Mesendoderm (in vitro differentiated cells): ENCODE data around the gene FLT1.
A peak's percentile ranks its signal among the peaks of the same experiment; 100 is the strongest.

Experiments used
- DNase-seq: peaks from one replicate; pipeline ENCODE4 v3.0.0; 2013
- H2AK5ac ChIP-seq: 2 replicates; pipeline ENCODE4 v1.6.1; 2013; ENCODE audit warnings: low read length, inconsistent platforms
- H2BK120ac ChIP-seq: 2 replicates; pipeline ENCODE4 v1.6.1; 2013; ENCODE audit warnings: low read depth, mild to moderate bottlenecking, low read length, moderate library complexity, mixed read lengths
- H2BK15ac ChIP-seq: replicated peaks from 2 replicates; pipeline ENCODE4 v1.6.1; 2013; ENCODE audit warnings: low read depth, mild to moderate bottlenecking, moderate library complexity
- H2BK5ac ChIP-seq: 2 replicates; pipeline ENCODE4 v1.6.1; 2013; ENCODE audit warnings: low read length, inconsistent platforms
- H3K18ac ChIP-seq: 2 replicates; pipeline ENCODE4 v1.6.1; 2013; ENCODE audit warnings: mild to moderate bottlenecking, low read length, mixed read lengths
- H3K23ac ChIP-seq: one replicate; pipeline ENCODE4 v1.6.1; 2013; ENCODE audit warnings: low read length
- H3K27ac ChIP-seq: 2 replicates; pipeline ENCODE4 v1.5.1; 2013; ENCODE audit warnings: low read depth, mild to moderate bottlenecking, inconsistent platforms, low read length, moderate library complexity
- H3K27me3 ChIP-seq: 2 replicates; pipeline ENCODE4 v1.6.1; 2013; ENCODE audit warnings: low read length, control low read depth, mild to moderate bottlenecking, inconsistent platforms; ENCODE audit not compliant: insufficient read depth, poor library complexity
- H3K36me3 ChIP-seq: 2 replicates; pipeline ENCODE4 v1.6.1; 2013; ENCODE audit warnings: low read length, inconsistent platforms; ENCODE audit not compliant: control insufficient read depth, insufficient read depth
- H3K4ac ChIP-seq: one replicate; pipeline ENCODE4 v1.6.1; 2013; ENCODE audit warnings: low read depth, mild to moderate bottlenecking, low read length, moderate library complexity
- H3K4me1 ChIP-seq: 2 replicates; pipeline ENCODE4 v1.6.1; 2013; ENCODE audit warnings: low read depth, low read length, inconsistent platforms; ENCODE audit not compliant: control insufficient read depth
- H3K4me2 ChIP-seq: 2 replicates; pipeline ENCODE4 v1.6.1; 2013; ENCODE audit warnings: low read length
- H3K4me3 ChIP-seq: 2 replicates; pipeline ENCODE4 v1.5.1; 2013; ENCODE audit warnings: mild to moderate bottlenecking, low read length
- H3K56ac ChIP-seq: one replicate; pipeline ENCODE4 v1.6.1; 2013; ENCODE audit warnings: low read length
- H3K79me1 ChIP-seq: 2 replicates; pipeline ENCODE4 v1.6.1; 2013; ENCODE audit warnings: low read length, inconsistent platforms
- H3K79me2 ChIP-seq: 2 replicates; pipeline ENCODE4 v1.6.1; 2013; ENCODE audit warnings: mild to moderate bottlenecking, low read length; ENCODE audit not compliant: control insufficient read depth, insufficient read depth
- H3K9ac ChIP-seq: 2 replicates; pipeline ENCODE4 v1.6.1; 2013; ENCODE audit warnings: low read length, inconsistent platforms
- H4K5ac ChIP-seq: one replicate; pipeline ENCODE4 v1.6.1; 2013; ENCODE audit warnings: low read length
- H4K8ac ChIP-seq: one replicate; pipeline ENCODE4 v1.6.1; 2013; ENCODE audit warnings: low read depth, mild to moderate bottlenecking, control low read depth, low read length, moderate library complexity
- WGBS: extraction: QIAGEN DNeasy Blood & Tissue Kit; methylation state at CpG from one replicate; pipeline ENCODE4 v1.1.7; 2013; ENCODE audit warnings: low lambda C conversion rate, missing lambda C conversion rate; ENCODE audit not compliant: insufficient coverage; ENCODE audit errors: extremely low coverage; 5-methylcytosine and 5-hydroxymethylcytosine counted together

The FLT1 gene

GRCh38 chr13:28452755-28453154 lies 42.2 kb downstream of the FLT1 start:
- no peak overlapping the region for H3K27ac ChIP-seq

GRCh38 chr13:28451482-28452217 lies 43.3 kb downstream of the FLT1 start:
- H3K27me3 ChIP-seq, result no peaks in the 10 kb centered on the region
- no peak overlapping the region for H2BK15ac ChIP-seq
- no peak overlapping the region for H3K18ac ChIP-seq
- H3K79me1 ChIP-seq, result no peaks in the 10 kb centered on the region
- H3K36me3 ChIP-seq, result no peaks in the 10 kb centered on the region
- H3K56ac ChIP-seq, result no peak overlapping the region
- no peak overlapping the region for H3K27ac ChIP-seq
- no peak overlapping the region for H3K4me2 ChIP-seq
- H4K5ac ChIP-seq, result no peak overlapping the region
- H2AK5ac ChIP-seq, result no peak overlapping the region
- H4K8ac ChIP-seq, result no peak overlapping the region
- H3K4me1 ChIP-seq, result peaks cover 3% of the 10 kb centered on the region
- no peak overlapping the region for H3K4ac ChIP-seq
- no peak overlapping the region for H3K23ac ChIP-seq
- no peaks in the 10 kb centered on the region for H3K79me2 ChIP-seq
- H3K4me3 ChIP-seq, result no peak overlapping the region
- no CpG with 5 or more reads among the region's 21 CpGs for WGBS
- DNase-seq, result peak; percentile 55
- H2BK120ac ChIP-seq, result no peak overlapping the region
- no peak overlapping the region for H2BK5ac ChIP-seq
- H3K9ac ChIP-seq, result no peak overlapping the region

More at GRCh38 chr13:28452755-28453154, 42.2 kb downstream of the FLT1 start:
- Histone ChIP-seq H3K4me3 (no peak overlapping the region), H3K36me3 (no peaks in the 10 kb centered on the region), H4K8ac (no peak overlapping the region), H2BK120ac (no peak overlapping the region), H3K9ac (no peak overlapping the region), H2AK5ac (no peak overlapping the region), H3K4me1 (peaks cover 3% of the 10 kb centered on the region), H3K18ac (no peak overlapping the region), H3K56ac (no peak overlapping the region), H3K27me3 (no peaks in the 10 kb centered on the region), H2BK5ac (no peak overlapping the region), H3K4ac (no peak overlapping the region), H3K23ac (no peak overlapping the region), H3K4me2 (no peak overlapping the region), H4K5ac (no peak overlapping the region), H3K79me1 (no peaks in the 10 kb centered on the region), H2BK15ac (no peak overlapping the region), H3K79me2 (no peaks in the 10 kb centered on the region)
- no peak for DNase-seq

GRCh38 chr13:28449826-28450773 lies 44.8 kb downstream of the FLT1 start:
- Histone ChIP-seq H2AK5ac (no peak overlapping the region), H3K4me3 (no peak overlapping the region), H4K5ac (no peak overlapping the region), H3K56ac (no peak overlapping the region), H3K27me3 (no peaks in the 10 kb centered on the region), H3K36me3 (no peaks in the 10 kb centered on the region), H3K27ac (no peak overlapping the region), H2BK5ac (no peak overlapping the region), H3K23ac (no peak overlapping the region), H2BK120ac (no peak overlapping the region), H4K8ac (no peak overlapping the region), H2BK15ac (no peak overlapping the region), H3K79me1 (no peaks in the 10 kb centered on the region), H3K9ac (no peak overlapping the region), H3K4me2 (no peak overlapping the region), H3K4me1 (peaks cover 3% of the 10 kb centered on the region), H3K79me2 (no peaks in the 10 kb centered on the region), H3K18ac (no peak overlapping the region), H3K4ac (no peak overlapping the region)
- peak; percentile 65 for DNase-seq
- WGBS, result no CpG with 5 or more reads among the region's 8 CpGs

GRCh38 chr13:28448651-28449358 lies 46.1 kb downstream of the FLT1 start:
- Histone ChIP-seq H3K79me2 (no peaks in the 10 kb centered on the region), H3K4ac (no peak overlapping the region), H2BK5ac (no peak overlapping the region), H3K4me3 (no peak overlapping the region), H3K79me1 (no peaks in the 10 kb centered on the region), H3K56ac (no peak overlapping the region), H3K18ac (no peak overlapping the region), H3K27ac (no peak overlapping the region), H2BK15ac (no peak overlapping the region), H3K23ac (no peak overlapping the region), H3K36me3 (no peaks in the 10 kb centered on the region), H3K4me1 (peaks cover 3% of the 10 kb centered on the region), H3K4me2 (no peak overlapping the region), H2BK120ac (no peak overlapping the region), H2AK5ac (no peak overlapping the region), H4K8ac (no peak overlapping the region), H4K5ac (no peak overlapping the region), H3K27me3 (no peaks in the 10 kb centered on the region), H3K9ac (no peak overlapping the region)
- no peak for DNase-seq
- WGBS, result no CpG with 5 or more reads among the region's 4 CpGs

GRCh38 chr13:28447989-28448388 lies 46.9 kb downstream of the FLT1 start:
- Histone ChIP-seq H3K23ac (no peak overlapping the region), H2BK15ac (no peak overlapping the region), H3K36me3 (no peaks in the 10 kb centered on the region), H3K4ac (no peak overlapping the region), H3K4me1 (peaks cover 3% of the 10 kb centered on the region), H3K79me2 (no peaks in the 10 kb centered on the region), H4K8ac (no peak overlapping the region), H2BK5ac (no peak overlapping the region), H3K4me3 (no peak overlapping the region), H3K56ac (no peak overlapping the region), H3K27ac (no peak overlapping the region), H2AK5ac (no peak overlapping the region), H3K9ac (no peak overlapping the region), H3K18ac (no peak overlapping the region), H3K79me1 (no peaks in the 10 kb centered on the region), H3K4me2 (no peak overlapping the region), H3K27me3 (no peaks in the 10 kb centered on the region), H2BK120ac (no peak overlapping the region), H4K5ac (no peak overlapping the region)
- no peak for DNase-seq
